Measurements from ENCODE around the gene SNAPIN. TPM values are rescaled to one million over a fixed set of nuclear protein-coding genes. Genes with fewer than 3 reads are reported as not detected.

Gene SNAPIN
- total RNA-seq, 1 donor from 2014 or later = 23.6 TPM

- H3K9me3 Mint-ChIP-seq (ENCODE audit: unreplicated experiment) = no peaks in the 10 kb centered on the region
- H3K4me1 Mint-ChIP-seq (ENCODE audit: unreplicated experiment) = peaks cover 3% of the 10 kb centered on the region
- H3K4me3 Mint-ChIP-seq (ENCODE audit: unreplicated experiment) = no peak overlapping the region
- no peak for TF ChIP-seq CTCF (IDR thresholded peaks at IDR 0.05; ENCODE audit: unreplicated experiment)
- H3K27me3 Mint-ChIP-seq (ENCODE audit: unreplicated experiment) = peaks cover 5% of the 10 kb centered on the region
- DNase-seq (ENCODE audit: low spot score) = no peak
- H3K36me3 Mint-ChIP-seq (ENCODE audit: low read depth, unreplicated experiment) = no peaks in the 10 kb centered on the region
- no peak overlapping the region for H3K27ac Mint-ChIP-seq (ENCODE audit: unreplicated experiment)
Measured at GRCh38 chr1:153652805-153653500, 5.5 kb upstream of the SNAPIN start.

GRCh38 chr1:153655333-153655732 lies 3.2 kb upstream of the SNAPIN start:
- no peak overlapping the region for H3K4me3 Mint-ChIP-seq (ENCODE audit: unreplicated experiment)
- no peak for TF ChIP-seq CTCF (IDR thresholded peaks at IDR 0.05; ENCODE audit: unreplicated experiment)
- H3K27me3 Mint-ChIP-seq (ENCODE audit: unreplicated experiment) = peaks cover 6% of the 10 kb centered on the region
- peaks cover 6% of the 10 kb centered on the region for H3K4me1 Mint-ChIP-seq (ENCODE audit: unreplicated experiment)
- H3K36me3 Mint-ChIP-seq (ENCODE audit: low read depth, unreplicated experiment) = no peaks in the 10 kb centered on the region
- DNase-seq (ENCODE audit: low spot score) = no peak
- no peaks in the 10 kb centered on the region for H3K9me3 Mint-ChIP-seq (ENCODE audit: unreplicated experiment)
- H3K27ac Mint-ChIP-seq (ENCODE audit: unreplicated experiment) = no peak overlapping the region

GRCh38 chr1:153659175-153659534 lies 652 bp downstream of the SNAPIN start:
- TF ChIP-seq CTCF (IDR thresholded peaks at IDR 0.05; ENCODE audit: unreplicated experiment) = no peak
- Mint-ChIP-seq H3K9me3 (ENCODE audit: unreplicated experiment) (no peaks in the 10 kb centered on the region), H3K27me3 (ENCODE audit: unreplicated experiment) (peaks cover 4% of the 10 kb centered on the region), H3K27ac (ENCODE audit: unreplicated experiment) (peak overlapping the region; percentile 62), H3K36me3 (ENCODE audit: low read depth, unreplicated experiment) (peaks cover 20% of the 10 kb centered on the region), H3K4me3 (ENCODE audit: unreplicated experiment) (peak overlapping the region; percentile 96), H3K4me1 (ENCODE audit: unreplicated experiment) (peaks cover 6% of the 10 kb centered on the region)
- no peak for DNase-seq (ENCODE audit: low spot score)

GRCh38 chr1:153659656-153660055 lies 1.2 kb downstream of the SNAPIN start:
- no peak for DNase-seq (ENCODE audit: low spot score)
- Mint-ChIP-seq H3K27ac (ENCODE audit: unreplicated experiment) (peak overlapping the region; percentile 62), H3K4me1 (ENCODE audit: unreplicated experiment) (peaks cover 6% of the 10 kb centered on the region), H3K9me3 (ENCODE audit: unreplicated experiment) (no peaks in the 10 kb centered on the region), H3K27me3 (ENCODE audit: unreplicated experiment) (peaks cover 4% of the 10 kb centered on the region), H3K4me3 (ENCODE audit: unreplicated experiment) (peak overlapping the region; percentile 96), H3K36me3 (ENCODE audit: low read depth, unreplicated experiment) (peaks cover 23% of the 10 kb centered on the region)
- no peak for TF ChIP-seq CTCF (IDR thresholded peaks at IDR 0.05; ENCODE audit: unreplicated experiment)

GRCh38 chr1:153661111-153661708 lies 2.7 kb downstream of the SNAPIN start:
- peak overlapping the region; percentile 48 for H3K27ac Mint-ChIP-seq (ENCODE audit: unreplicated experiment)
- H3K4me3 Mint-ChIP-seq (ENCODE audit: unreplicated experiment) = peak overlapping the region; percentile 31
- no peaks in the 10 kb centered on the region for H3K9me3 Mint-ChIP-seq (ENCODE audit: unreplicated experiment)
- no peak for TF ChIP-seq CTCF (IDR thresholded peaks at IDR 0.05; ENCODE audit: unreplicated experiment)
- peaks cover 36% of the 10 kb centered on the region for H3K36me3 Mint-ChIP-seq (ENCODE audit: low read depth, unreplicated experiment)
- H3K27me3 Mint-ChIP-seq (ENCODE audit: unreplicated experiment) = peaks cover 4% of the 10 kb centered on the region
- DNase-seq (ENCODE audit: low spot score) = no peak
- peaks cover 10% of the 10 kb centered on the region for H3K4me1 Mint-ChIP-seq (ENCODE audit: unreplicated experiment)

Measured in endothelial cell (in vitro differentiated cells).